Breast epithelium (tissue), 4 donors: ENCODE results near the gene SLC35F3. TPM values are rescaled to one million over a fixed set of nuclear protein-coding genes. Genes with fewer than 3 reads are reported as not detected.
A peak's percentile ranks its signal among the peaks of the same experiment; 100 is the strongest.

Source experiments
- DNase-seq, 2 donors: peaks; one replicate each; pipeline ENCODE4 v3.0.0-alpha.2; 2019; ENCODE audit warnings: low spot score in 2 of 2
- H3K27ac ChIP-seq, 2 donors: fragments of 200-600 bp; sonication (generic) in 1 of 2; one replicate each; pipeline ENCODE4 v1.5.1; 2016 to 2019; ENCODE audit warnings: mild to moderate bottlenecking in 1 of 2
- H3K27me3 ChIP-seq, 2 donors: fragments of 200-600 bp; sonication (generic) in 1 of 2; one replicate each; pipeline versions ENCODE4 v1.5.1 to v1.6.0; 2017 to 2019; ENCODE audit warnings: control low read depth in 1 of 2, mild to moderate bottlenecking in 1 of 2
- H3K36me3 ChIP-seq: fragments of 200-600 bp; one replicate; pipeline ENCODE4 v1.5.1; 2019
- H3K4me1 ChIP-seq, 2 donors: fragments of 200-600 bp; sonication (generic); one replicate each; pipeline ENCODE4 v1.5.1; 2016 to 2019; ENCODE audit warnings: control low read depth in 1 of 2
- H3K4me3 ChIP-seq, 3 donors: fragments of 200-600 bp; sonication (generic); 1 replicate in 2 of 3; 2 replicates in 1 of 3; pipeline ENCODE4 v1.5.1; 2016 to 2019; ENCODE audit warnings: mild to moderate bottlenecking in 3 of 3, moderate library complexity in 2 of 3
- H3K9me3 ChIP-seq, 2 donors: fragments of 200-600 bp; sonication (generic) in 1 of 2; one replicate each; pipeline ENCODE4 v1.5.1; 2016 to 2019; ENCODE audit warnings: control low read depth in 1 of 2
- POLR2A ChIP-seq: fragments of 450-650 bp; IDR thresholded peaks from one replicate; pipeline ENCODE4 v1.6.1; 2016; ENCODE audit warnings: antibody characterized with exemption, mild to moderate bottlenecking, moderate library complexity
- POLR2AphosphoS5 ChIP-seq, 3 donors: sonication (generic); formaldehyde crosslinking; IDR thresholded peaks; one replicate each; pipeline ENCODE4 v1.6.1; 2017; ENCODE audit warnings: antibody characterized with exemption in 3 of 3
- intact Hi-C: fragments of 100-400 bp; cut with DNase I; formaldehyde crosslinking; loops from one replicate; pipeline ENCODE4 v1.15.1; 2023; ENCODE audit warnings: low total_unique reads
- total RNA-seq, 3 donors: library from RNA; depleted of rRNA; stranded (reverse); fragments of >200 nt; gene quantifications; one replicate each; pipeline ENCODE4 v1.1.0, GENCODE V29; 2016
- TF ChIP-seq, protein P1 (sequence below), 3 donors: fragments of 450-650 bp; IDR thresholded peaks; one replicate each; pipeline ENCODE4 v1.5.1; 2016 to 2017; ENCODE audit warnings: antibody characterized with exemption in 3 of 3, mild to moderate bottlenecking in 3 of 3, moderate library complexity in 3 of 3

SLC35F3 gene
- total RNA-seq, 3 donors from 2014 or later, result 8.8 to 13.0 TPM; not detected in 1

DNA sequence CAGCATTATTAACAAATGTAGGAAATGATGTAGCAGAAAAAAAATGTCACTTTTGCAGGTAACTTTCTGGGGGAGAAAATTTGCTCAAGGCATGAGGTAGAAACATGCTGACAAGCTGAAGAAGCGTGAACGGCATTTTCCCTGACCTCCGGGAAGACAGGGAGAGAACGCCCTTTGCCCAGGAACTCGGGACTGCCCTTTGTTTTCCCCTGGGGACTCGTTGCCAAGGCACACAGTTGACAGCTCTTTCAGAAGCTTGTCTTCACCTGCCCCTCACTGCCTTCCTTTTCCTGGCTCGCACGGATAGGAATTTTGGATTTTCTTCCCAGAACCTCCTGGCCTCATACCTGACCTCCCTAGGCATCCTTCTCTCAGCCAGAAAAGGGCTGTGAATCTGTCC is 416.1 kb downstream of the SLC35F3 start:
- intact Hi-C loops, result no loop called here
- Histone ChIP-seq H3K27me3 (no peaks in the 10 kb centered on the region), H3K4me3 (no peak overlapping the region), H3K27ac (peak overlapping the region; percentile 70 to 90), H3K36me3 (no peaks in the 10 kb centered on the region), H3K9me3 (no peaks in the 10 kb centered on the region), H3K4me1 (no peaks in the 10 kb centered on the region)
- DNase-seq, result peak; percentile 60 to 89
- TF ChIP-seq, protein P1, sequence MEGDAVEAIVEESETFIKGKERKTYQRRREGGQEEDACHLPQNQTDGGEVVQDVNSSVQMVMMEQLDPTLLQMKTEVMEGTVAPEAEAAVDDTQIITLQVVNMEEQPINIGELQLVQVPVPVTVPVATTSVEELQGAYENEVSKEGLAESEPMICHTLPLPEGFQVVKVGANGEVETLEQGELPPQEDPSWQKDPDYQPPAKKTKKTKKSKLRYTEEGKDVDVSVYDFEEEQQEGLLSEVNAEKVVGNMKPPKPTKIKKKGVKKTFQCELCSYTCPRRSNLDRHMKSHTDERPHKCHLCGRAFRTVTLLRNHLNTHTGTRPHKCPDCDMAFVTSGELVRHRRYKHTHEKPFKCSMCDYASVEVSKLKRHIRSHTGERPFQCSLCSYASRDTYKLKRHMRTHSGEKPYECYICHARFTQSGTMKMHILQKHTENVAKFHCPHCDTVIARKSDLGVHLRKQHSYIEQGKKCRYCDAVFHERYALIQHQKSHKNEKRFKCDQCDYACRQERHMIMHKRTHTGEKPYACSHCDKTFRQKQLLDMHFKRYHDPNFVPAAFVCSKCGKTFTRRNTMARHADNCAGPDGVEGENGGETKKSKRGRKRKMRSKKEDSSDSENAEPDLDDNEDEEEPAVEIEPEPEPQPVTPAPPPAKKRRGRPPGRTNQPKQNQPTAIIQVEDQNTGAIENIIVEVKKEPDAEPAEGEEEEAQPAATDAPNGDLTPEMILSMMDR (IDR thresholded peaks at IDR 0.05), result no peak
- TF ChIP-seq POLR2AphosphoS5 (IDR thresholded peaks at IDR 0.05) (peak in 2 of 3 donors; percentile 9 to 45), POLR2A (no peak)

DNA sequence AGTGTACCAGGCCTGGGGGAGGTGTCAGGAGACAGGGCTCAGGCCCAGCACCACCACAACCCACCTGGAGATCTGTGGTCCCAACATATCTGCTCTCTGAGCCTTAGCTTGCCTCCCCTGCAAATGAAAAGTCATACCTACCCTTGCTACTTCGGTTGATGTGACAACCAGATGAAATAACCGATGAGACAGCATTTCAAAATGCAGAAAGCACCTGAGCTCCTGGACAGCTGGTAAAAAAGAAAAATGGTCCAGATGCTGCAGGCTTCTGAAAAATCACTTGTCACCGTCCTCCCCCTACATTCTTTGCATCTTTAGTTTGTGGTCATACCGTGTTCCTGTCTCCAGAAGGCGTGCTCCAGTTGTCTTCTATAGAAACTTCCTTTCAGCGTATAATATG is 416.8 kb downstream of the SLC35F3 start:
- Histone ChIP-seq H3K9me3 (no peaks in the 10 kb centered on the region), H3K4me3 (no peak overlapping the region), H3K36me3 (no peaks in the 10 kb centered on the region), H3K4me1 (no peaks in the 10 kb centered on the region), H3K27ac (peak overlapping the region; percentile 70 to 90), H3K27me3 (no peaks in the 10 kb centered on the region)
- TF ChIP-seq, protein P1 (IDR thresholded peaks at IDR 0.05), result no peak
- TF ChIP-seq POLR2A, result no peak
- no peak for TF ChIP-seq POLR2AphosphoS5 (IDR thresholded peaks at IDR 0.05)
- no peak for DNase-seq
- intact Hi-C loops, result no loop called here

DNA sequence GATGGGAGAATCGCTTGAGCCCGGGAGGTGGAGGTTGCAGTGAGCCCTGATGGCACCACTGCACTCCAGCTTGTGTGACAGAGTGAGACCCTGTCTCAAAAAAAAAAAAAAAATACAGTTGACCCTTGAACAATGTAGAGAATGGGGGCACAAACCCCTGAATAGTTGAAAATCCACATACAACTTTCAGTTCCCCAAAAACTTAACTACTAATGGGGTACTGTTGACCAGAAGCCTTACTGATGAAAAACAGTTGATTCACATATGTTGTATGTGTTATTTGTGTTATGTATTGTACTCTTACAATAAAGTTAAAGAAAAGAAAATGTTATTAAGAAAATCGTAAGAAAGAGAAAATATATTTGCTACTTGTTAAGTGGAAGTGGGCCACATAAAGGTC is 417.6 kb downstream of the SLC35F3 start:
- H3K4me3 ChIP-seq, result no peak overlapping the region
- no peaks in the 10 kb centered on the region for H3K4me1 ChIP-seq
- intact Hi-C loops, result no loop called here
- no peaks in the 10 kb centered on the region for H3K9me3 ChIP-seq
- H3K27me3 ChIP-seq, result no peaks in the 10 kb centered on the region
- DNase-seq, result no peak
- H3K36me3 ChIP-seq, result no peaks in the 10 kb centered on the region
- H3K27ac ChIP-seq, result no peak overlapping the region
- TF ChIP-seq, protein P1 (IDR thresholded peaks at IDR 0.05), result no peak
- no peak for TF ChIP-seq POLR2AphosphoS5 (IDR thresholded peaks at IDR 0.05)
- TF ChIP-seq POLR2A, result no peak

DNA sequence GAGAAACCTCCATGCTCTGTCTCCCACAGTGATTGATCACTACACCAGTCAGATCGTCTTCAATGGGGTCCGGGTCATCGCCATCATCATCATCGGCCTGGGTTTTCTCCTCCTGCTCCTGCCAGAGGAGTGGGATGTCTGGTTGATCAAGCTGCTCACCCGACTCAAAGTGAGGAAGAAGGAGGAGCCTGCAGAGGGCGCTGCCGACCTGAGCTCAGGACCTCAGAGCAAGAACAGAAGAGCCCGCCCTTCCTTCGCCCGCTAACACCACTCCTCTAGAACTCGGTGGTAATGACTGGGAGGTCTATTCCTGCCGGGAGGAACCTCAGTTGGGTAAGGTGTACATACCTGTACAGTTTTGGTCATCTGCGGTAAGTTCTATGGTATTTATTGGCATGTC is 418.5 kb downstream of the SLC35F3 start:
- H3K27me3 ChIP-seq, result no peaks in the 10 kb centered on the region
- H3K9me3 ChIP-seq, result no peaks in the 10 kb centered on the region
- H3K4me1 ChIP-seq, result no peaks in the 10 kb centered on the region
- DNase-seq, result no peak
- TF ChIP-seq POLR2A (no peak), POLR2AphosphoS5 (IDR thresholded peaks at IDR 0.05) (no peak)
- TF ChIP-seq, protein P1 (IDR thresholded peaks at IDR 0.05), result no peak
- intact Hi-C loops, result no loop called here
- H3K27ac ChIP-seq, result no peak overlapping the region
- no peaks in the 10 kb centered on the region for H3K36me3 ChIP-seq
- no peak overlapping the region for H3K4me3 ChIP-seq

DNA sequence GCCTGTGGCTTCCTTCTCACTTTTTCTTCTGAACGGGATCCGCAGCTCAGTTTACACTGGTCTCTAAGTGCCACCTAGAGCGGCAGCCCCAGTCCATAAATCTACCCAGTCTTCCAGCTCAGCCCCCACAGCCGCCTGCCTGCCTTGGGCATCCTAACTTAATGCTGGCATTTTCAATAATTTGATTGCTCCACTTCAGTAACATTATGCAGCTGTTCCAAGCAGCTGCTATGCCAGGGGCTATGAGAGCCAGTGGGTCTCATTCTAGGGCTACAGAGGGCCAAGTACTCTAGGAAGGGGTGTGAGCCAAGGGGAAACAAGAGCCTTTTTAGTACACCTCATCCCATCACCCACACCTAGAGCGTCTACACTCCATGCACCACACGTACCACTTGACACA is 420.3 kb downstream of the SLC35F3 start:
- no peak for TF ChIP-seq POLR2AphosphoS5 (IDR thresholded peaks at IDR 0.05)
- TF ChIP-seq, protein P1 (IDR thresholded peaks at IDR 0.05), result no peak
- TF ChIP-seq POLR2A, result no peak
- no peak for DNase-seq
- Histone ChIP-seq H3K9me3 (no peaks in the 10 kb centered on the region), H3K27me3 (no peaks in the 10 kb centered on the region), H3K4me3 (no peak overlapping the region), H3K4me1 (no peaks in the 10 kb centered on the region), H3K36me3 (no peaks in the 10 kb centered on the region), H3K27ac (no peak overlapping the region)
- intact Hi-C loops, result no loop called here
